Body of pancreas (tissue), 4 donors: ENCODE results near the gene ADGRA1.

ENCODE experiments used
- CTCF ChIP-seq, 7 experiments: fragments of 450-650 bp in 4 of 7; fragments of 200-600 bp in 3 of 7; sonication (generic) in 3 of 7; IDR thresholded peaks; one replicate each; pipeline ENCODE4 v1.5.1; 2016 to 2019; ENCODE audit warnings: antibody characterized with exemption in 7 of 7
- POLR2A ChIP-seq, 3 donors: fragments of 450-650 bp; IDR thresholded peaks; one replicate each; pipeline ENCODE4 v1.6.1; 2016; ENCODE audit warnings: antibody characterized with exemption in 3 of 3, mild to moderate bottlenecking in 2 of 3

GRCh38 chr10:133060022-133060421 lies 27.7 kb upstream of the ADGRA1 start:
- TF ChIP-seq CTCF (IDR thresholded peaks at IDR 0.05) (no peak), POLR2A (IDR thresholded peaks at IDR 0.05) (no peak)
